HepG2 (cell line): Measurements from ENCODE around the gene ARHGEF4. TPM values are rescaled to one million over a fixed set of nuclear protein-coding genes. Genes with fewer than 3 reads are reported as not detected.

Source experiments
- CC2D1A ChIP-seq: sonication (generic); formaldehyde crosslinking; IDR thresholded peaks from 2 replicates; pipeline ENCODE4 v1.8.1; 2023; ENCODE audit warnings: mild to moderate bottlenecking, missing genetic modification reagents
- CERS6 ChIP-seq: sonication (generic); formaldehyde crosslinking; IDR thresholded peaks from 2 replicates; pipeline ENCODE4 v1.5.0; 2020; ENCODE audit warnings: missing genetic modification reagents
- ELF4 ChIP-seq: sonication (generic); formaldehyde crosslinking; IDR thresholded peaks from 2 replicates; pipeline ENCODE4 v1.5.0; 2020; ENCODE audit warnings: missing genetic modification reagents, mild to moderate bottlenecking, moderate library complexity, borderline replicate concordance
- GATAD2A ChIP-seq: IDR thresholded peaks from 2 replicates; pipeline ENCODE4 v1.6.1; 2016
- GRHL1 ChIP-seq: sonication (generic); formaldehyde crosslinking; conservative IDR thresholded peaks from 2 replicates; pipeline ENCODE4 v1.8.0; 2022; ENCODE audit warnings: missing genetic modification reagents
- GZF1 ChIP-seq: sonication (generic); formaldehyde crosslinking; IDR thresholded peaks from 2 replicates; pipeline ENCODE4 v1.5.1; 2020; ENCODE audit warnings: mild to moderate bottlenecking, missing genetic modification reagents
- HNF4G ChIP-seq, 2 experiments: sonication (generic) in 1 of 2; formaldehyde crosslinking in 1 of 2; IDR thresholded peaks; 2 replicates each; pipeline versions ENCODE4 v1.4.0 to v1.6.1; 2011 to 2020; ENCODE audit warnings: borderline replicate concordance in 2 of 2, low read depth in 2 of 2, mild to moderate bottlenecking in 2 of 2, low read length in 1 of 2, missing genetic modification reagents in 1 of 2, moderate library complexity in 1 of 2
- KDM1A ChIP-seq: IDR thresholded peaks from 2 replicates; pipeline ENCODE4 v1.6.1; 2016; ENCODE audit warnings: missing compliant biosample characterization
- MAX ChIP-seq: IDR thresholded peaks from 2 replicates; pipeline ENCODE4 v1.6.1; 2012; ENCODE audit warnings: inconsistent platforms
- POGZ ChIP-seq: sonication (generic); formaldehyde crosslinking; IDR thresholded peaks from 2 replicates; pipeline ENCODE4 v1.4.0; 2020; ENCODE audit warnings: mild to moderate bottlenecking, missing genetic modification reagents
- RBM39 ChIP-seq: fragments of 200-400 bp; formaldehyde crosslinking; IDR thresholded peaks from one replicate; pipeline ENCODE4 v1.6.1; 2018; ENCODE audit warnings: antibody characterized with exemption, mild to moderate bottlenecking, low read depth, low read length; ENCODE audit not compliant: poor library complexity, severe bottlenecking
- RXRB ChIP-seq: IDR thresholded peaks from 2 replicates; pipeline ENCODE4 v1.6.1; 2016; ENCODE audit warnings: borderline replicate concordance, missing genetic modification reagents, missing compliant biosample characterization
- SIN3B ChIP-seq: fragments of 150-350 bp; IDR thresholded peaks from 2 replicates; pipeline ENCODE4 v1.6.1; 2014; ENCODE audit warnings: low read length
- XRCC5 ChIP-seq: fragments of 200-400 bp; formaldehyde crosslinking; optimal IDR thresholded peaks from 2 replicates; pipeline ENCODE3; 2017; ENCODE audit warnings: mild to moderate bottlenecking, low read length
- ZBTB25 ChIP-seq: IDR thresholded peaks from 2 replicates; pipeline ENCODE4 v1.6.1; 2018; ENCODE audit warnings: missing genetic modification reagents
- ZFP36 ChIP-seq: fragments of 150-350 bp; IDR thresholded peaks from 2 replicates; pipeline ENCODE4 v1.6.1; 2018; ENCODE audit warnings: borderline replicate concordance, low read length, low read depth; ENCODE audit not compliant: partially characterized antibody
- ZNF207 ChIP-seq: fragments of 450-650 bp; IDR thresholded peaks from 2 replicates; pipeline ENCODE4 v1.6.1; 2016; ENCODE audit warnings: antibody characterized with exemption, borderline replicate concordance
- ZNF558 ChIP-seq: sonication (generic); formaldehyde crosslinking; IDR thresholded peaks from 2 replicates; pipeline ENCODE4 v1.9.0; 2022; ENCODE audit warnings: mild to moderate bottlenecking, missing genetic modification reagents, borderline replicate concordance
- ZNF577 ChIP-seq: sonication (generic); formaldehyde crosslinking; IDR thresholded peaks from 2 replicates; pipeline ENCODE4 v1.4.0; 2020; ENCODE audit warnings: mild to moderate bottlenecking, low read depth, missing genetic modification reagents, borderline replicate concordance
- ZNF670 ChIP-seq: sonication (generic); formaldehyde crosslinking; IDR thresholded peaks from 2 replicates; pipeline ENCODE4 v1.8.0; 2022; ENCODE audit warnings: mild to moderate bottlenecking, missing genetic modification reagents, borderline replicate concordance
- polyA plus RNA-seq, 8 experiments: library from polyadenylated mRNA; depleted of rRNA in 3 of 8; stranded (reverse) in 7 of 8; unstranded in 1 of 8; fragments of >200 nt; fragmentation: Illumina TruSeq in 4 of 8; extraction: Trizol in 4 of 8; gene quantifications; 2 replicates each; pipeline versions ENCODE4 v1.2.1 to v1.2.3, GENCODE V29; 2011 to 2016; ENCODE audit warnings: low read depth in 4 of 8, missing spikeins in 1 of 8, mixed read lengths in 1 of 8; ENCODE audit not compliant: insufficient read depth in 1 of 8
- total RNA-seq, 5 experiments: library from RNA; depleted of rRNA; stranded (reverse); fragments of >200 nt; fragmentation: Illumina TruSeq; extraction: Trizol; gene quantifications; 2 replicates each; pipeline ENCODE4 v1.2.3, GENCODE V29; 2016; ENCODE audit warnings: low read depth in 1 of 5
- TF ChIP-seq, protein P1 (sequence below): sonication (generic); formaldehyde crosslinking; IDR thresholded peaks from 2 replicates; pipeline ENCODE4 v1.8.0; 2022; ENCODE audit warnings: mild to moderate bottlenecking, missing genetic modification reagents
- TF ChIP-seq, protein P2 (sequence below): sonication (generic); formaldehyde crosslinking; IDR thresholded peaks from 2 replicates; pipeline ENCODE4 v1.4.0; 2020; ENCODE audit warnings: mild to moderate bottlenecking, missing genetic modification reagents

ARHGEF4 gene
- total and polyA plus RNA-seq, 2 of the 13 experiments (the other 11 are each of a cell fraction or from before 2014, with no cell fraction given) = 0.11 to 0.13 TPM

- TF ChIP-seq CERS6 (CRISPR knock-in tag) = no peak
- TF ChIP-seq GRHL1 = no peak
- TF ChIP-seq MAX = peak; percentile 37; the same call in 1 of the 2 replicates
- TF ChIP-seq, protein P1, sequence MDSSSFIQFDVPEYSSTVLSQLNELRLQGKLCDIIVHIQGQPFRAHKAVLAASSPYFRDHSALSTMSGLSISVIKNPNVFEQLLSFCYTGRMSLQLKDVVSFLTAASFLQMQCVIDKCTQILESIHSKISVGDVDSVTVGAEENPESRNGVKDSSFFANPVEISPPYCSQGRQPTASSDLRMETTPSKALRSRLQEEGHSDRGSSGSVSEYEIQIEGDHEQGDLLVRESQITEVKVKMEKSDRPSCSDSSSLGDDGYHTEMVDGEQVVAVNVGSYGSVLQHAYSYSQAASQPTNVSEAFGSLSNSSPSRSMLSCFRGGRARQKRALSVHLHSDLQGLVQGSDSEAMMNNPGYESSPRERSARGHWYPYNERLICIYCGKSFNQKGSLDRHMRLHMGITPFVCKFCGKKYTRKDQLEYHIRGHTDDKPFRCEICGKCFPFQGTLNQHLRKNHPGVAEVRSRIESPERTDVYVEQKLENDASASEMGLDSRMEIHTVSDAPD = no peak
- no peak for TF ChIP-seq ELF4
- TF ChIP-seq XRCC5 = no peak
- no peak for TF ChIP-seq POGZ (CRISPR knock-in tag)
- no peak for TF ChIP-seq HNF4G (IDR thresholded peaks at IDR 0.05; ENCODE audit: borderline replicate concordance, low read depth, low read length)
- no peak for TF ChIP-seq HNF4G (CRISPR knock-in tag; IDR thresholded peaks at IDR 0.05; ENCODE audit: borderline replicate concordance, low read depth)
- no peak for TF ChIP-seq CC2D1A (CRISPR knock-in tag)
- TF ChIP-seq ZNF577 = no peak
- no peak for TF ChIP-seq GATAD2A (CRISPR knock-in tag)
- TF ChIP-seq ZNF207 = no peak
- TF ChIP-seq ZNF670 (CRISPR knock-in tag) = 0 out of 2 replicates have a peak, but pooled peaks have one; percentile 36
- TF ChIP-seq ZNF558 (CRISPR knock-in tag) = no peak
- TF ChIP-seq ZFP36 = no peak
- TF ChIP-seq GZF1 = no peak
- TF ChIP-seq ZBTB25 (CRISPR knock-in tag) = no peak
- TF ChIP-seq, protein P2, sequence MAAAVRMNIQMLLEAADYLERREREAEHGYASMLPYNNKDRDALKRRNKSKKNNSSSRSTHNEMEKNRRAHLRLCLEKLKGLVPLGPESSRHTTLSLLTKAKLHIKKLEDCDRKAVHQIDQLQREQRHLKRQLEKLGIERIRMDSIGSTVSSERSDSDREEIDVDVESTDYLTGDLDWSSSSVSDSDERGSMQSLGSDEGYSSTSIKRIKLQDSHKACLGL = no peak
- TF ChIP-seq RBM39 = no peak
- no peak for TF ChIP-seq RXRB (CRISPR knock-in tag)
- TF ChIP-seq SIN3B = no peak
- no peak for TF ChIP-seq KDM1A (CRISPR knock-in tag)
Observed at GRCh38 chr2:130834091-130834930, 2.4 kb upstream of the ARHGEF4 start (continued).
